Iris pigment epithelial cell (primary cell): ENCODE data around the gene BCAS4.
"Not testable (repeated sequence)": the region's sequence is repeated elsewhere in the genome, so short reads cannot be mapped to it uniquely, and the experiment has no call there.

Experiments
- DNase-seq: peaks from one replicate; pipeline ENCODE4 v3.0.0-alpha.2; 2011; ENCODE audit warnings: low read depth

The BCAS4 gene

GRCh38 chr20:50771419-50772080 lies 23.3 kb upstream of the BCAS4 start:
- not testable (repeated sequence) for DNase-seq

DNA sequence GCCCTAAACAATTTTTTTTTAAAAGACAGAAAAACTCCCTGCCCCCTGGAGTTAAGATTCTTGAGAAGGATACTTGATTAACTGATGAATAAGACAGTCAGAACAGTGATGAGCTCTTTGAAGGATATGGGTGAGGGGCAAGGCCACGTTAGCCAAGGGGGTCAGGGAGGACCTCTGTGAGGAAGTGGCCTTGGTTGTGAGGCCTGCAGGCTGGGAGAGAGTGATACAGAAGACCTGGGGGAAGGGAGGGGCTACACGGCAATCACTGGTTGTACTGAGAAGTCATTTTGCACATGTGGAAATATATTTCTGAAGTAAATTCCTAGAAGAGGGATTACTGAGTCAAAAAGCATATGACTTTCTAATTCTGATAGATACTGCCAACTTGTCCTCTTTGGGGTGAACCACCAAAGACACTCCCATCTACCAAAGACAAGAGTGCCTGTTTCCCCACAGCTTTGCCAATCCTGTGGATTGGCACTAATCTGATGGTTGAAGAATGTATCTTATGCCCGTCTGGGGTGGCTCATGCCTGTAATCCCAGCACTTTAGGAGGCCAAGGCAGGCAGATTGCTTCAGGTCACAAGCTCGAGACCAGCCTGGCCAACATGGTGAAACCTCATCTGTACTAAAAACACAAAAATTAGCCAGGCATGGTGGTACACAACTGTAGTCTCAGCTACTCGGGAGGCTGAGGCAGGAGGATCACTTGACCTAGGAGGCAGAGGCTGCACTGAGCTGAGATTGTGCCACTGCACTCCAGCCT lies 22.3 kb upstream of the BCAS4 start:
- no peak for DNase-seq

GRCh38 chr20:50774515-50774914 lies 20.3 kb upstream of the BCAS4 start:
- DNase-seq = no peak

DNA sequence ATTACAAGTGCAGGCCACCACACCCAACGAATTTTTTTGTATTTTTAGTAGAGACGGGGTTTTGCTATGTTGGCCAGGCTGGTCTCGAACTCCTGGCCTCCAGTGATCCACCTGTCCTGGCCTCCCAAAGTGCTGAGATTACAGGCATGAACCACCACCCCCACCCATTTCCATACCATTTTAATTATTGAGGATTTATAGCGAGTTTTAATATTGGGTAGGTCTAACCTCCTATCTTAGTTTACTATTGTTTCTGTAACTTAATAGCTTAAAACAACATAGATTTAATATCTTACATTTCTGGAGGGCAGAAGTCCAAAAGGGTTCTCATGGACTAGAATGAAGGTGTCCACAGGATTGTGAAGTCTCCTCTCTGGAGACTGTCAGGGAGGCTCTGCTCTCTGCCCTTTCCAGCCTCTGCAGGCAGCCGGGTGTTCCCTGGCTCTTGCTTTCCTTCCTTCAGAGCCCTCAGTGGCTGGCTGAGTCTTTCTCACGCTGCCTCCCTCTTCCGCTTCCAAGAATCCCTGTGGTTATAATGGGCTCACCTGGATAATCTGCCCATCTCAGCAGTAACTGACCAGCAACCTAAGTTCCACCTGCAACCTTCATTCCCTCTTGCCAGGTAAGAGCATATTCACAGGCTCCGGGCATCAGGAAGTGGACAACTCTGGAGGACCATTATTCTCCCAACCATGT lies 18.6 kb upstream of the BCAS4 start:
- DNase-seq = no peak

GRCh38 chr20:50777373-50777772 lies 17.5 kb upstream of the BCAS4 start:
- no peak for DNase-seq

GRCh38 chr20:50778994-50779393 lies 15.9 kb upstream of the BCAS4 start:
- not testable (repeated sequence) for DNase-seq

DNA sequence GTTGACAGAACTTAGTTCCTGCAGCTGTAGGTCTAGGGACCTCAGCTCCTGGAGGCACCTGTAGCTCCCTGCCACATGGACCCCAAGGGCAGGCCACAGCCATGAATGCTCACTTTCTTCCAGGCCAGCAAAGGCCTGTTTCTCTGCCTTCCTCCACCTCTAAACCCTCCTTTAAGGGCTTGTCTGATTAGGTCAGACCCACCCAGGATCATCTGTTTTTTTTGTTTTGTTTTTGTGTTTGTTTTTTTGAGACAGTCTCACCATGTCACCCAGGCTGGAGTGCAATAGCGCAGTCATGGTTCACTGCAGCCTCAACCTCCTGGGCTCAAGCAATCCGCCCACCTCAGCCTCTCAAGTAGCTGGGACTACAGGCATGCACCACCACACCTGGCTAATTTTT lies 11.5 kb upstream of the BCAS4 start:
- no peak for DNase-seq

DNA sequence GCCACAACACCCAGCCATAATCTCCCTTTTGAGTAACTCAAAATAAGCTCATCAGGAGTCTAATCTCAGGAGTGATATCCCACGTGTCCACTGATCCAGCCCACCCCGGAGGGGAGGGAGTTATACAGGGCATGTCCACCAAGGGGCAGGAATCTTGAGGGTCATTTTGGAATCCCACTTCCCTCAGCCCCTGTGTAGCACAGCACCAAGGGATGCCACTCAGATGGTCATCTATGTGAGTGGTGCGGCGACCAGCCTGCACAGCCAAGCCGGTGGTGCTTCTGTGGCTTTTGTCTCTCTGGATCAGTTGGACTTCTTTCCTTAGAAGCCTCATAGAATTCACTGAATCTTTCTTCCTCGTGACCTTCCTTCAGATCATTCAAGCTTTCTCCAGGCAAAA lies 11.0 kb upstream of the BCAS4 start:
- no peak for DNase-seq

- DNase-seq = no peak
These were observed 10.4 kb upstream of the BCAS4 start for GRCh38 chr20:50784464-50784863.

GRCh38 chr20:50786703-50787102 lies 8.2 kb upstream of the BCAS4 start:
- no peak for DNase-seq

- no peak for DNase-seq
These were observed 7.7 kb upstream of the BCAS4 start for GRCh38 chr20:50787181-50787580.

DNA sequence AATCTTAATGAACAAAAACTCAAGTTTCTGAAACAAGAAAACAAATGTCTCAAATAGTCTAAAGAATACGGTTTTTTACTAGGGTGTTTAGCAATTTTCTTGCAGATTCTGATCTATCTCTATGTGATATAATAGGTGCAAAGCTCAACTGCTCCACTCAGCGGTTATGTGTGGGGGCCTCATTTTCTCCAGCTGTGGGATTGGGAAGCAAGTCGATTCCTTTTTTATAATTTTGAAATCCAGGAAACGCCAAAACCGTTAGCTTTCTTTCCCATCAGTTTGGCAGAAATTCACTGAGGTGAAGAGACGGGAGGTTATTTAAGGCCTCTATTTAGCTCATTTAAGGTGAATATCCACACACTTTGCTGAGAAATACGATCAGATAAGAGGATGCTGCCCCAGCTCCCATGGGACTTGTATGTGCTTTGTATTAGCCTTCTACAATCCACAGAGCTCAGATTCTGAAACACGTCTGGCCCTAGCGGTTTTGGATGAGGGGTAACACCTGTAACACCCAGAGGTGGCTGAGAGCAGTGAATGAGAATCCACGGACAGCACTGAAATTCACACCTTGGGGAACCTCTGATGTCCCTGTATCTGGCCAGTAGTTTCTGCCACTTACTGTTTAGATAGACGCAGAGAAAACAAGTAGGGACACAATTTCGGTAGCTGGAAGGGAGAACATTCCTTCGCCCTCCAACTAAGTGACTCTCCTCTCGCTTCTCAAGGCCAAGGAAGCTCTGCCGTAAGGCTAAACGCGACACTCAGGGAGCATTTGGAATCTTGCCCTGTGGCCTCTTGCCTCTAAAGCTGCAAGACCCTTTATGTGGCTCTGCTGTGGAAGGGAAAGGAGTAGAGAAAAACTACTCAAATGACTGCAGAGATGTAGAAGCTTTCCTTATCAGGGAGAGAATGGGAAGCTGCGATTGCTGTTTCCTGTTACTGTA lies 6.5 kb upstream of the BCAS4 start:
- DNase-seq = peak; percentile 68

- no peak for DNase-seq
These were observed 4.8 kb upstream of the BCAS4 start for GRCh38 chr20:50789968-50790650.

DNA sequence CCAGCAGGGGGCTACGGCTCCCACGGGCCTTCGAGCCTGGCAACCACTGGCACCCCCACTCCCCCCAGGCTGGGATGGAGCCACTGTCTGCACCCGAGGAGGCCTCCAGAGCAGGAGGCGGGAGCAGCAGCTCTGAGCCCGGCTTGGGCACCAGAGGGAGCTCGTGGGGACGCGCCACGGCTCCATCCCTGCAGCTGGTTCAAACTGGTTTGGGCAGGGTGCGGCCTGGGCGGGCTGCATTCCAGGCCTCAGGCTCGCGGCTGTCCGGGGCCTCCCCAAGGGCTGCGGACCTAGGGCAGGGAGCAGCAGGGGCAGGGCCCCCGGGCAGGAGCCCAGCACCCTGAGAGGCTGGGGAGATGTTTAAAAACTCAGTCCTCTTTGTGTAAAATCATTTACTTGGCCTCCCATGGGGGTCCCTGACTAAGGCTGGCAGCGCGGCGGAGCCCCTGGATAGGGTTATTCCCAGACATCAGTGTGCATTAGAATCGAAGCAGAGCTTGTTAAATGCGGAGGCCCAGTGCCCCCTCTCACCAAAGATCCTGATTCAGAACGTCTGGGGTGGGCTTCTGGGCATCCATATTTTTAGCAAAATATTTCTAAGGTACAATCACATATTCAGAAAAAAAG lies 4.1 kb upstream of the BCAS4 start:
- peak; percentile 90 for DNase-seq

DNA sequence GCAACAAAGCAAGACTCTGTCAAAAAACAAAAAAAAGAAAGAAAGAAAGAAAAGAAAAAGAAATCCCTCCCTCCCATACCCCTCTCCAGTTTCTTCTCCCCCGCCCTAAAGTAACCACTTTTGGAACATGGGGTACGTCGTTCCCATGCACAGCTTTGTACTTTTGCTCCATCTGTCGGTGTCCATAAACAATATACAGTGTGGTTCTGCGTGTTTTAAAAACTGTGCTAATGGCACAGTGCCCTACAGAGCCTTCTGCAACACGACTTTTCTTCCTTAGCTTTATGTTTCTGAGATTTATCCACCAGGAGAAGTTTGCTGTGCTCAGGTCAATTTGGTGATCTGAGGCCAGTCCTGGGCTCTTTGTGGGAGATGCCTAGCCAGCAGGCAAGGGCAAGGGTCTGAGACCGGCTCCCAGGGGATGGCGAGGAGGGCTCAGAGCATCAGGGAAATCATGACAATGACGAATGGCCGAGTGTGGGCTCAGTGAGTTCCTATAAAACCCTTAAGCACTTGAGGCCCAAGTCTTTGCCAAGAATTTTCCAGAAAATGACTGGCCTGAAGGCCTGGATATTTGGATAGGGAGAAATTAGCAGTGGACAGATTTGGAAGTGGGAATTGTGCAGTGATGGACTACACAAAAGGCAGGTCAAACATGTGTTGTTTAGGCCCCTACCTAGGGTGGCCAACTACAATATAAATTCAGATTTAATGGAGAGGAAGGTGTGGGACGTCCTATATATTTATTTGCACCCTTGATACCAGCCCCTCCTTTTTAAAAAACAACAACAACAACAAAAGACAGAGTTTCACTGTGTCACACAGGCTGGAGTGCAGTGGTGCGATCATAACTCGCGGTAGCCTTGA lies 1.9 kb upstream of the BCAS4 start:
- DNase-seq = no peak

GRCh38 chr20:50793575-50794016 lies 1.3 kb upstream of the BCAS4 start:
- not testable (repeated sequence) for DNase-seq

DNA sequence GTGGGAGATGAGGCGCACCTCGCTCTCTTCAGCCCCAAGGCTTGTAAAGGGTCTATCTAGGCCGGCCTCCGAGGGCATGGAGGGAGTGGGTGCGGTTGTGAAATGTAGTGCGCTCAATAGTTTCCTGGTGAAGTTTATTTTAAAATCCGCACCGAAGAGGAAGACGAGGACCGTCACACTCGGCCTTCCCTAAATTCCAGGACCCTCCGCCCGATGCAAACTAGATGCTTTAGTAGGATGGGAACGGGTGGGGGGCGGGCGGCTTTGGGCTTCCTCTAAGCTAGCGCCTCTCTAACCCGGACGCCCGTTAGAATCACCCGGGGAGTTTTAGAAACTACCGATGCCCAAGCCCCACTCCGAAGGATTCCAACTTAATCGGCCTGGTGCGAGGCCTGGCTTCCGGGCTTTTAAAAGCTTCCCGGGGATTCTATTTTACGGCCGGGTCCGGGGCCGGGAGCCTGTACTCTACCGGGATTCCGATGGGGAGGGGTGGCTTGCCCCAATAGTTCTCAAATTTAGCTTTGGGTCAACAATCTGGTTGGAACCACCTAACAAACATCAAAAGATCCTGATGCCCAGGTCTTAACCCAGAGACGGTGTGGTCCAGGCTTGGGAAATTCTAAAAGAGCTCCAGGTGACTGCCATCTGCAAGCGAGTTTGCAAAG lies 548 bp upstream of the BCAS4 start:
- DNase-seq = no peak

GRCh38 chr20:50797142-50797541 lies 2.3 kb downstream of the BCAS4 start:
- DNase-seq = no peak

DNA sequence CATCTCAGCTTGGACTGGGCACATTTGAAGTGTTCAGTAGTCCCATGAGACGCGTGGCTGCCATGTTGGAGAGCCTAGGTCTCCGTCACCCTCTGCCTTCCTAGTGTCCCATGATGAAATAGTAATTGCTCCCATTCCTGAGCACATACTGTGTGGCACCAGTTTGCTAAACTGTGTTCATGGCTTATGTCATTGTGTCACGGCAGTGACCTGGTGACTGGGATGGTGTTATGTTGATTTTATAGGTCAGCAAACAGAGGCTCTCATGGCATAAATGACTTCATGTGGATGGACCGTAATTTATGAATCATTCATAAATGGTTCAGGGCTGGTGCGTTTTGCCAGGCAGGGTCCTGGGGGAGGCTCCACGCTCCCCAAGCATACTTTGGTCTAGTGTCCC lies 3.8 kb downstream of the BCAS4 start:
- no peak for DNase-seq
